Choroid plexus epithelial cell (primary cell): ENCODE results near the gene DBI.
"Not testable (repeated sequence)": the region's sequence is repeated elsewhere in the genome, so short reads cannot be mapped to it uniquely, and the experiment has no call there.

Experiments
- DNase-seq: peaks from one replicate; pipeline ENCODE4 v3.0.0-alpha.2; 2010; ENCODE audit warnings: low read depth
- H3K4me3 ChIP-seq: 2 replicates; pipeline ENCODE4 v1.5.1; 2011; ENCODE audit warnings: low read depth, mild to moderate bottlenecking, control low read depth, low read length, moderate library complexity
- CTCF ChIP-seq: conservative IDR thresholded peaks from 2 replicates; pipeline ENCODE4 v1.5.1; 2011; ENCODE audit warnings: low read depth, mild to moderate bottlenecking, control low read depth, inconsistent platforms, low read length, moderate library complexity

The DBI gene

GRCh38 chr2:119372778-119373568, 6.2 kb downstream of the DBI start:
- H3K4me3 ChIP-seq: no peak overlapping the region
- no peak for TF ChIP-seq CTCF
- DNase-seq: no peak

GRCh38 chr2:119373907-119374745, 7.3 kb downstream of the DBI start:
- not testable (repeated sequence) for H3K4me3 ChIP-seq, DNase-seq

DNA sequence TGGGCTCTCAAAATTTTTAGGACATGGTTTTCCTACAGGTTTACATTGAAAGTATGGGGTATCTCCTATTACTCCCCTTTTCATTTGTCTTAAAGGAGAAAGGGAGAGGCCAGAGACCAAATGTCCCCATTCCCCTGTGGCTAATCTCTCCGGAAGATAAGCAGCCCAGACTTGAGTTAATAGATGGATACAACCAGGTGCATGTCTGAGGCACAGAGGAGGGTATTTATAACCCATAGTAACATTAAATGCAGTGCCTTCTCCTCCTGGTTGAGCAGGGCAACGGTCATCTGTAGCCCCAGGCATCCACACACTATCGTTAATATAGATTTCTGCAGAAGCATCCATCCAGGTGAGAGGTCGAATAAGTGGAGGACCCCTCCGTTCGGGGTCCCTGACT, 9.6 kb downstream of the DBI start:
- not testable (repeated sequence) for DNase-seq, H3K4me3 ChIP-seq

- TF ChIP-seq CTCF: no peak
- no peak for DNase-seq
- no peak overlapping the region for H3K4me3 ChIP-seq
Measured at GRCh38 chr2:119376810-119377209, 10.0 kb downstream of the DBI start.

DNA sequence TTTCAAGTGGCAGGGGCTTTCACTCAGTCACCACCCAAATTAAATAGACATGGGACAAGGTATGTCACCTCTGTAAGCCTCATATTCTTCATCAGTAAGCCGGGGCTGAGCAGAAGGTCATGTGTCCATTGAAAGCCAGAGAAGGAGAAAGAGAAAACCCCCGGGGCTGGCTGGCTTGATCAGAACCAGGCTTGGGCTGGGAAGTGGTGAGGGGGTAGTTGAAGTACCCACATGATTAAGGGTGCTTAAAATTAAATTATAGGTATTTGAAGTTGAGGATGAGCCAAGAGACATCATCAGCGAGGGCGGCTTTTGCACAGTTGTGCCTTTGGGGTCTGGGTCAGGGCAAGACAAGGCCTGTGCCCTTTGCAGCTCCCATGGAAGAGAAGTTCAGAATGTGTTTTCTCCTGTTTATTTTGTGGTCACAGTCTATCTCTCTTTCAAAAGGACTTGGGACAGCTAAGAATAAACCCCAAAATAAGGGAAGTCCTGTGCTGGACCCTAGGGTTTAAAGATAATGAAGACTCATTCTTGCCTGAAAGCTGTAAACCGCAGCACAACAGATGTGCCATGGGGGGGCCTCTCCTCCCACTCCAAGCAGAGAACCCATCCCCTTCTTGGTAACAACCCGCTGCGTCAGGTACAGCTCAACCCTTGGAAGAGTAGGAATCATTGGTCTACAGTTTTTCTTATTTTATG, 10.7 kb downstream of the DBI start:
- no peak overlapping the region for H3K4me3 ChIP-seq
- no peak for TF ChIP-seq CTCF
- no peak for DNase-seq

DNA sequence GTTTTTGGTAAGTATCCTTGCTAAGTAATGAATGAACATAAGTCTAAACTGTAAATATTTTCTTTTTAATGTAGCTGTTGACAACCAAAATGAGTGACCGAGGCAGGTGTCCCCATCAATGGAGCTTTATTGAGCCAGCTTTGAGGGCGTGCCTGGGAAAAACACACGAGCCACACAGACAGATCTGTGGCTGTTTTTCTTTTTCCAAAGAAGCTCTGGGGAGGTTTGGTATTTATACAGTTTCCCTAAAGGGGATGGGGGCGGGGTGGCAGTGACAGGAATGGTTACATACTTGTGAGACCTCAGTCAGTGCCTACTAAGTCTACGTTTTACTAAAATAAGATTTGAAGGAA, 11.2 kb downstream of the DBI start:
- TF ChIP-seq CTCF: no peak
- DNase-seq: no peak
- H3K4me3 ChIP-seq: no peak overlapping the region

DNA sequence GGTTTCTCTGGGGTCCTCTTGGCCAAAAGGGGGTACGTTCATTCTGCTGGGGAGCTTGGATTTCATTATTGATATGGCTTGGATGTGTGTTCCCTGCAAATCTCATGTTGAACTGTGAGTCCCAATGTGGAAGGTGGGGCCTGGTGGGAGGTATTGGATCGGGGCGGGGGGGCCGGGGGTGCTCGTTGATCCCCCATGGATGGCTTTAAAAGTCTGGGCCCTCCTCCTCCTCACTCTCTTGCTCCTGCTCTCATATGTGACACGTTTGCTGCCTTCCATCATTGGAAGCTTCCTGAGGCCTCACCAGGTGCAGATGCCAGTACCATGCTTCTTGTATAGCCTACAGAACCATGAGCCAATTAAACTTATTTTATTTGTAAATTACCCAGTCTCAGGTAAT, 11.8 kb downstream of the DBI start:
- DNase-seq: no peak
- H3K4me3 ChIP-seq: no peak overlapping the region
- no peak for TF ChIP-seq CTCF
